Breast epithelium (tissue), 3 donors: ENCODE data around the gene SERPINE1.

Source experiments
- POLR2A ChIP-seq: fragments of 450-650 bp; IDR thresholded peaks from one replicate; pipeline ENCODE4 v1.6.1; 2016; ENCODE audit warnings: antibody characterized with exemption, mild to moderate bottlenecking, moderate library complexity
- POLR2AphosphoS5 ChIP-seq, 3 donors: sonication (generic); formaldehyde crosslinking; IDR thresholded peaks; one replicate each; pipeline ENCODE4 v1.6.1; 2017; ENCODE audit warnings: antibody characterized with exemption in 3 of 3
- TF ChIP-seq, protein P1 (sequence below), 3 donors: fragments of 450-650 bp; IDR thresholded peaks; one replicate each; pipeline ENCODE4 v1.5.1; 2016 to 2017; ENCODE audit warnings: antibody characterized with exemption in 3 of 3, mild to moderate bottlenecking in 3 of 3, moderate library complexity in 3 of 3

DNA sequence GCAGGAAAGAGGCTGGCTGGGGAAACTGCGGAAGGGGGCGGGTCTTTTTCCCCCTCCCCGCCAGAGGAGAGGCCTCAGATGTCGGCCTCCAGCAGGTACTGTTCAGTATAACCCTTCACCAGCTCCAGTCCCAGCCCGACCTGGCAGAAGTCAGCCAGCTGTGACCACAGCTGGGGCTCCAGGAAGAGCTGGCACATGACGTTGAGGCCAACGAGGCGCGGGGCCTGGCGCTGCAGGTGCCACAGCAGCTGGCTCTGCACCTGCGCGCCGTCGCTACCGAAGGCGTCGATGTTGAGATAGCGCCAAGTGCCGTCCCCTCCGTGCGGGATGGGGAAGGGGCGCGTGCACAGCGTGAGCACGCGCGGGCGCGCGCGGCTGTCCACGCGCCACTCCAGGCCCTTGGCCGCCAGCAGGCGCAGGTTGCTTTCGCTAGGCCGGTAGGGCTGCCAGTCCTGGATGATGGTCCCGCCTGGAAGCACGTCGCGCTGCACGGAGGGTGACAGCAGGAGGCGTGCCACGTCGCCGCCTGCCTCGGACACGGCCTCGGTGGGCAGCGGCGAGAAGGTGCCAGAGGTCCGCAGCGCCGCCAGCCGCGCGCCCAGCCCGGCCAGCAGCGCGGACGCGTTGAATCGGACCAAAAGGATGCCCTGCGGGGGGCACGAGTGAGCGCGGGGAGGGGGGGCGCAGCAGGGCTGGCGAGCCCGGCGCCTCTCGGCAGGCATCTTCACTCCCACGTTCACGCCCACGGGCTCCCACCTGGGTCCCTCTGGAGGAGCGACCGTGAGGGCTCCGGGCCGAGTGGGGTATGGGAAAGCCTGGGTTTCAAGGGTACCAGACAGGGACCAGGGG lies 45.3 kb downstream of the SERPINE1 start:
- TF ChIP-seq POLR2A: no peak
- TF ChIP-seq, protein P1, sequence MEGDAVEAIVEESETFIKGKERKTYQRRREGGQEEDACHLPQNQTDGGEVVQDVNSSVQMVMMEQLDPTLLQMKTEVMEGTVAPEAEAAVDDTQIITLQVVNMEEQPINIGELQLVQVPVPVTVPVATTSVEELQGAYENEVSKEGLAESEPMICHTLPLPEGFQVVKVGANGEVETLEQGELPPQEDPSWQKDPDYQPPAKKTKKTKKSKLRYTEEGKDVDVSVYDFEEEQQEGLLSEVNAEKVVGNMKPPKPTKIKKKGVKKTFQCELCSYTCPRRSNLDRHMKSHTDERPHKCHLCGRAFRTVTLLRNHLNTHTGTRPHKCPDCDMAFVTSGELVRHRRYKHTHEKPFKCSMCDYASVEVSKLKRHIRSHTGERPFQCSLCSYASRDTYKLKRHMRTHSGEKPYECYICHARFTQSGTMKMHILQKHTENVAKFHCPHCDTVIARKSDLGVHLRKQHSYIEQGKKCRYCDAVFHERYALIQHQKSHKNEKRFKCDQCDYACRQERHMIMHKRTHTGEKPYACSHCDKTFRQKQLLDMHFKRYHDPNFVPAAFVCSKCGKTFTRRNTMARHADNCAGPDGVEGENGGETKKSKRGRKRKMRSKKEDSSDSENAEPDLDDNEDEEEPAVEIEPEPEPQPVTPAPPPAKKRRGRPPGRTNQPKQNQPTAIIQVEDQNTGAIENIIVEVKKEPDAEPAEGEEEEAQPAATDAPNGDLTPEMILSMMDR (IDR thresholded peaks at IDR 0.05): no peak
- TF ChIP-seq POLR2AphosphoS5 (IDR thresholded peaks at IDR 0.05): no peak
